ENCODE results near the gene TBC1D1.

TBC1D1 gene

DNA sequence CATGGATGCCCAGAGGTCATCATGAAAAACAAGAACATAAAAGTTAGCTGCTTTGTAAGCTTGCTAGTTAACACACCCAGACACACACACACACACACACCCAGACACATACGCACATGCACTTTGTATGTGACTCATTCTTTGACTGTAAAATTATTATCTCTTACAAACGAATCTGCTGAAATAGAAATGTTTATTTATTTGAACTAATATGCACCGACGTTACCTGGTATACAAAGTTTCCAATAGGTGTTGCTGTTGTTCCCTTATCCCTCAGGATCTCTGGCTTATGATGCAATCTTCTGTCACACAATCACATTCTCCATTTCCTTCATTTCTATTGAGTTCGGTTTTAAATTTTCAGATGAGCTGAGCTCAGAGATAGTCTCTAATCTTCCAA, 278.6 kb downstream of the TBC1D1 start:
- no peak for DNase-seq (ENCODE audit: low read depth)

DNA sequence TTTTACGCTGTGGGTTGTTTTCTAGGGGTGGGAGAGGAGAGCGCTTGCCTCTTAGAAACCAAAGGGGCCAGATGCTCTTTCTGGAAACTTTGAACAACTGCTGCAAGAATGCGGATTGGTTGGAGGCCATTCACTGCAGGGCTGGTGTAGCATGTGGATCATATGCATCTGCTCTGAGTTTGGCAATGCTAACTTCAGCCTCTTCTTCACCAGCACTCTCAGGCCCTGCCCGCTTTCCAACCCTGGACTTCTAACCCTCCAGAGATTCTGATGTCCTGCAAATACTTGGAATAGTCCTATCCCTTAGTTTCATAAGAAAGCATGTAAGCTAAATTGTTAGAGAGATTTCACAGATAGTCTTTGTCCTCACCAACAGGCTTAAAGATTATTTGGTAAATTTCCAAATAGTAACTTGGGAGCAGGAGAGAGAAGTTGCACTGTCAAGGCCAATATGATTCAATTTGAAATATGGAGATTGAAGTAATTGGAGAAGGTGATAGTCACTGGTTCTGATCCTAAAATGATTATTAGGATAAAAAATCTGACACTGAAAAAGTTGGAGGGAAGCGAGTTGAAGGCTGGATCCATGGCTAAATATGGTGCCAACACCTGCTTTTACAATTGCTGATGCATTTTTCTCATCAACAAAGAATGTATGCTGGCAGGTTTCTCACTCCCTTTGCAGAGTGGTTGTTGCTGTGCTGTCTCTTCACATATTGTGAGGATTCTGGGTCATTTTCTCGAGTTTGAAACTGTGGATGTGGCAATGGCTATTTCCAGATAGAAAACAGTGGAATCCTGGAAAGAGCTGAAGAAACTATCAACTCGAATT, 279.7 kb downstream of the TBC1D1 start:
- DNase-seq (ENCODE audit: low read depth) = no peak

DNA sequence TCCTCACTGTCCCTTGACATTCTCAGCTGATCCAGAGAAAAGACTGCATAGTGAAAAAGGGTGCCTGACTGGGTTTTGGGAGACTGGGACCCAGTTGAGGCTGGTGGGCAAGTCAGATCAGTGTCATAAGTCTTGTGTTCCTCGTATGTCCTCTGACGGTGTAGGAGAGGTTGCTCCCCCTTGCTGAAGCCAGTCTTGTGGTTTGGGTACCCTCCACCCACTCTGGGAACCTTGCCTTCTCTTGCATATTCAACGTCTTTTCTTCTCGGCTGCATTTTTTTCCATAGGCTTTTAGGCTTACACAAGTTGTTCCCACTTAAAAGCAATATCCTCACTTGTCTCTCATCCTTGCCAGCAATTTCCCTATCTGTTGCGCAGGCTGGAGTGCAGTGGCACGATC, 281.2 kb downstream of the TBC1D1 start:
- no peak for DNase-seq (ENCODE audit: low read depth)

DNA sequence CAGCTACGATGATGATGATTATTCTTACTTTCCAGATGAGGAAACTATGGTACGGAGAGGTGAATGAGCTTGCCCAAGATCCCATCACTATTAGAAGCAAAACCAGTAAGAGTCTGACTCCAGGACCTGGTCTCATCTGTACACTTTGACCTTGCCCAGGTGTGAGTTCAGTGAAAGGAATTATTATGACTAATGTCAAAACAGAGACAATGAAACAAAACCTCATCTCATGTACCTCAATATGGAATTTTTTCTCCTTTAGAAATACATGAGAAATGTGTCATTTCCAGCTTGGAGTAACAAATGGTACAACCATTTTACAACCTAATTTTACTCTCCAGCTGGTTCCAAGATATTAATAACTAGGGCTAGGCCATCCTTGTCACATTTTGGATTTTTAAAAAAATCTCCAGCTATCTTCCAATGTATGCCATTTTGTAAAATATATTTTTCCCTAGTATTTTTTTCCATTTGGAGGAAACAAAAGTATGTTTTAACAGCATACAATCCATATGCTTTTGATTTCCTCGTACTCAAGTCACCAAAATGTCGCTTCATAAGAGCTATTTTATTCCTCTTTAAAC, 283.1 kb downstream of the TBC1D1 start:
- no peak for DNase-seq (ENCODE audit: low read depth)

DNA sequence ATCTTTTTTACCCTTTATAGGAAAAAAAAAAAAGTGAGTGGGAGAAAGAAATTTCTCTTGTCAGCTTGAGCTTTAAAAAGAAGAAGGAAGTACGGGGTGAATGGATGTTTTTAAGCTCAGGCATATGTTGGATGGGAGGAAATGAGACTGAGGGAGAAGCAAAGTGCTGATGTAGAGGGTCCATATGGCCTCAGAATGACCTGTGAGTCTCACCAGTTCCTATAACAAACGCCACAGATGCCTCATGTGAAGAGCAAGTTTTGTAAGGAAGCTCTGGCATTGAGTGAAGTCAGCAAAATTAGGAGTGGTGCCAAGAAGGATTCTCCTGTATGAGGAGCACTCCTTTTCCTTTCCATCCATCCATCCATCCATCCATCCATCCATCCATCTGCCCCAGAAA, 283.9 kb downstream of the TBC1D1 start:
- DNase-seq (ENCODE audit: low read depth) = no peak

DNA sequence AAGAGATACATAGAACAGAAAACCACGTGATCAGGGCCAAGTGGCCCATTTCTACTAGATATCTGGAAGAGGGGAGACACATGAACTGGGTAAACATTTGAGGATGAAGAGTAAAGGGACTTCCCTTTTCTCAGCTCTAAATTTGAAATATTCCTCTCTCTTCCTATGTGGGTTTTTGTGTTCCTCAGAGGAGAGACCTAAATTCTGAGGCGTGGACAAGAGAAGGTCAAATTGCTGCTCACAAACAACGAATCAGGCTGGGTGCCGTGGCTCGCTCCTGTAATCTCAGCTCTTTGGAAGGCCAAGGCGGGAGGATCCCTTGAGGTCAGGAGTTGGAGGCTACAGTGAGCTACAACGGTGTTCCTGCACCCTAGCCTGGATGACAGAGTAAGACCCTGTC, 285.3 kb downstream of the TBC1D1 start:
- no peak for DNase-seq (ENCODE audit: low read depth)

DNA sequence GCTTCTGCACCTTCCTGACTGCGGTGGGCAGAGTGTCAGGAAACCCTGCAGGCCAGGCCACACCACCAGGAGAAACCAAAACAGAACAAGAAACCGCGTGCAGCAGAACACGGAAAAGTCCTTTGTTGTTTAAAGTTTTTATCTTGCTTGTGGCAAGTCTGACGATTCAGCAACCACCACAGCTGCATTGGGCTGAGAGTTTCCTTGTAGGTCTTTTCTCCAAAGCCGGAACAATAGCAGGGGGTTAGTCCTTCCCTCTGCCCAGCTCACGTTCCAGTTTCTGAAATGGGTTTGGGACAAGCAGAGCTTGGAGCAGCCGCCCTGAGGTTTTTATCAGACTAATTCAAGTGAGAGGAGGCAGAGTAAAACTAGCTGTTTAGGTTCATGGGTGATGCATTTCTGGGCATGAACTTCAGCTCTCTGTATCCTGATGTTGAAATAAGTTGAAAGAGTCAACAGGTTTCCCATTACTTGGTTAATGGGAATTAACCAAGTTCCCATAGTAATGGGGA, 286.2 kb downstream of the TBC1D1 start:
- peak; percentile 28 for DNase-seq (ENCODE audit: low read depth)

DNA sequence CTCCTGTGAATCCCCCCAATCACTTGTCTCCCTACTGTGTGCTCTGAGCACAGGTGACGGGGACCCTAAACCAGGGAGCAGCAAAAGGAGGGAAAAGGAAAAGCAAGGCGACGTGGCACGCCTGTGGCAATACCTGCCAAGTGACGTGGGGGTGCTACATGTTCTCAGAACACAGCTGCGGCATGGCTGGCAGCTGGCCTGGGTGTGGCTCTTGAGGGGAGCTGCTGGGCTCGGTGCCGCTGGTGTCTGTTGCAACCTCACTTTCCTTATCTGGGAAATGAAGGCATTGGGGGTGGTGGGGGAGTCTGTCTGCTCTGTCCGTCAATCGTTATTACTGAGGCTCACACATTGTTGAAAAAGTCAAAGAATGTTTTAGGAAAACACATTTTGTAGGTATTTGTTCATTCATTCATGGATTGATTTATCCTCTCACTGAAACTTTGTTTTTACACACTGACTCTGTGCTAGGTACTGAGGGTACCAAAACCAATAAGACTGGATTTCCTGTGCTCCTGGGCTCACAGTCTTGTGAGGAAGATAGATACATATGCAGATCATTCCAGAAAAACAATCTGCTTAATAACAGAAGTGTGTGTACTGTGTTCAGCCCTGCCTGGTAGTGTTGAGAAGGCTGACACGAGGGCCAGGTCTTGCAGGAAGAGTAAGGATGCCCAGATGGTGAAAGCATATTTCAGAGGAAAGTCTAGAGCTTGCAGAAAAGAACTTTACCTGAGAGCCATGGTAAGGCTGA, 286.9 kb downstream of the TBC1D1 start:
- DNase-seq (ENCODE audit: low read depth) = no peak

DNA sequence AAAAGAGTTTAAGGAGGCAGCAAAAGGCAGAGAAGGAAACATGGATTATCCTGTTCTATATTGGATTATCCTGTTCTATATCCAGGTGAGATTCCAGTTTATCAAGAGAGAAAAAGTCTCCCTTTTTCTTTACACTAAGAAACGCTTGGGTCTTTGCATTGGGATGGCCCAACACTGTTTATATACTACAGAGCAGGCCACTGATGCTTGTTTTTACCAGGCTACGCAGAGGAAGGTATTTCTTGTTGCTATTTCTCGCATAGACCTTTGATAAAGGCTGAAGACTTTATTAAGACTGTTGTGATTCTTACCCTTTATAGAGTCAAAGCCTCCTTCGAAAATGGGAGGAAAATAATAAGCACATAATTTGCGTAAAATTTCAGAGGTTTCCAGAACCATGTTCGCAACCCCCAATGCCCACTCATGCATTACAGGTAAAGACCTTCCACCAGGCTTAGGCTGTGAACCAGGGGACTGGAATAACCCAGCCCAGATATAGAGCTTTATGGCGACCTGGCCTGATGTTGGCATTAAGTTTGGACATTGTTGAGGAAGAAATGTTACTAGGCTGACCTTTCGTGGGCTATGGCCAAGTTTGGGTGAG, 287.6 kb downstream of the TBC1D1 start:
- no peak for DNase-seq (ENCODE audit: low read depth)

DNA sequence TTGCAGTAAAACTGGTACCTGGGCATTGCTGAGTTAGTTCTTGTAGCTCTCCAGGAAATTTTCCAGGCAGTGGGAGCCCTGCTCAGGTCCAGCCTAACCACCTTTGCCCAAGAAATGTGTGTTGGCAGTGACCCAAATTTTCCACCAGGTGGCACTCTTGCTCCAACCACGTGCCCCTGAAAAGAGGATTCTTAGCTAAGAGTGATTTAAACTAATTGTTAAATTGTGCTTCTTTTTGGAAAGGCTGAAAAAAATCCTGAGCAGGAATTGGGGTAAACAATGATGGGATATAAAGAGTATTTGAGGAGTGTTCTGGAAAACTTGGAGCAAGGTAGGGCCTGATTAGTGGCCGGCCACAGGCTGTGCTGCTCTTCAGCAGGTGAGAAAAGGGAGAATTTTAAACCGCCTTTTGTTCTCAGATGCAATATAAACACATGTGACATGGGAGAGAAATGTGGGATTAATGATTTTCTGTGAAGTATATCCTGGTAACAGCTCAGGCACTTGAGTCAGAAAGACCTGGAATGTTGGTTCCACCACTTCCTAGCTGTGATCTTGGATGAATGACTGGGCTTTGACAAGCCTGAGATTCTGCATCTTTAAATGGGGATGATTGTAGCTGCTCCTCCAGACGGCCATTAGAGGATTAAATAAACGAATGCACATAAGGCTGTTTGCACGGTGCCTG, 288.9 kb downstream of the TBC1D1 start:
- peak; percentile 55 for DNase-seq (ENCODE audit: low read depth)

DNA sequence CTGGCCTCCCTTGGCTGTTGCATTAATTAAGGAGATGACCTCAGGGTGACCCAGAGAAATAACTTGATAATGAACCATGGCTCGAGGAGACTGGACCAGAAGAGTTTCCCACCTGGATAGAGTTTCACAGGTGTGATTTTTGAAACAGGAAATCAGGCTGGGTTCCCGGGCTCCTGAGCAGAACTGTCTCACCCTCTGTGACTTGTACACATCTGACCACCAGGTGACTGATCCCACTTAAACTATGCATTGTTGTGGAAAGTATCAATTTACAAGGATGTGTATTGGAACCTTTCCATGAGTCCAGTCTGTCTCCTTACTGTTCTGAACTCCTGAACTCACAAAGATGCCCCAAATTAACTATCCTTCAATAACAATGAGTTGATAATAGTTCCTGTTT, 289.6 kb downstream of the TBC1D1 start:
- no peak for DNase-seq (ENCODE audit: low read depth)

DNA sequence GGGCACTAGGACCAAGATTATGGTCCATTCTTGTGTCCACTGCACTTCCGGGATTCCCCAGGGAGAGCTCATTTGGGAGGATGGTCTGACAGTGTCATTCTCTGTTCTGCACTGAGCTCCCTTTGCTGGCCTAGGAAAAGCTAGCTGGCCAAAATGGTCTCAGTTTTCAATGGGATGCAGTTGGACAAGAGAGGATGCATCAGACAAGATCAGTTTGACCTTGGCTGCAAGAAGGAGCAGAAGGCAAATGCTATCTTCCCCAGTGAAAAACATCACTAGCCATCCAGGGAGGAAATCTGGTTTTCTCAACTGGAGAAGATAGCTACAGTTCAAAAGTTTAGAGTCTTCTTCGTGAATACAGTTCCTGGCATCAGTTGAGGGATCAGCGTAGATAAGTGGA, 290.4 kb downstream of the TBC1D1 start:
- no peak for DNase-seq (ENCODE audit: low read depth)

DNA sequence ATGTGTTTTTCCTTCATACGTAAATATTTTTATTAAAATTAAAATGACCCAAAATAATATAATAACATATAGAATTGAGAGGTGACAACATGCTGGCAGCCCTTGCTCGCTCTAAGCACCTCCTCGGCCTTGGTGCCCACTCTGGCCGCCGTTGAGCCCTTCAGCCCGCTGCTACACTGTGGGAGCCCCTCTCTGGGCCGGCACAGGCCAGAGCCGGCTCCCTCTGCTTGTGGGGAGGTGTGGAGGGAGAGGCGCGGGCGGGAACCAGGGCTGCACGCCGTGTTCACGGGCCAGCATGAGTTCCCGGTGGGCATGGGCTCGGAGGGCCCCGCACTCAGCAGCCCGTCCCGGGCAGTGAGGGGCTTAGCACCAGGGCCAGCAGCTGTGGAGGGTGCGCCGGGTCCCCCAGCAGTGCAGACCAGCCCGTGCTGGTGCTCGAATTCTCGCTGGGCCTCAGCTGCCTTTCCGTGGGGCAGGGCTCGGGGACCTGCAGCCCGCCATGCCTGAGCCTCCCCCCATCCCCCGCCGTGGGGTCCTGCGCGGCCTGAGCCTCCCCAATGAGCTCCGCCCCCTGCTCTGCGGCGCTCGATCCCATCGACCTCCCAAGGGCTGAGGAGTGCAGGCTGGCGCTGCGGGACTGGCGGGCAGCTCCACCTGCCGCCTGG, 291.6 kb downstream of the TBC1D1 start:
- DNase-seq (ENCODE audit: low read depth) = no peak

DNA sequence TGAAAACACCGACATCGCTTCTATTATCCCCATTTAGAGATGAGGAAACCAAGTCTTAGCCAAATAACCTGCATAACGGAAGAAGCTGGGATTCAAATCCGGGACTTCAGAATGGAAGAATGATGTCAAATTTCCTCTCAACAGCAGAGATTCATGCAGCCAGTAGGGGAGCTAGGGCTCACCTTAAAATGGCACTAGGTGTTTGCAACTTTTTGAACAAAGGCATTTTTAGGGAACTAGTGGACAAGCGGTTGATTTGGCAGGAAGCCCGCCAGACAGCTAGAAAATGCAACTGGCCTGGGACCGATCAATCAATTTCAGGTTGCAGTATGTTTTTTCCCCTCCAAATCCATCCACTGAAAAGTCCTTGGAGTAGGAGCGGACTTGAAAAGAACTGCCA, 293.5 kb downstream of the TBC1D1 start:
- DNase-seq (ENCODE audit: low read depth) = no peak

DNA sequence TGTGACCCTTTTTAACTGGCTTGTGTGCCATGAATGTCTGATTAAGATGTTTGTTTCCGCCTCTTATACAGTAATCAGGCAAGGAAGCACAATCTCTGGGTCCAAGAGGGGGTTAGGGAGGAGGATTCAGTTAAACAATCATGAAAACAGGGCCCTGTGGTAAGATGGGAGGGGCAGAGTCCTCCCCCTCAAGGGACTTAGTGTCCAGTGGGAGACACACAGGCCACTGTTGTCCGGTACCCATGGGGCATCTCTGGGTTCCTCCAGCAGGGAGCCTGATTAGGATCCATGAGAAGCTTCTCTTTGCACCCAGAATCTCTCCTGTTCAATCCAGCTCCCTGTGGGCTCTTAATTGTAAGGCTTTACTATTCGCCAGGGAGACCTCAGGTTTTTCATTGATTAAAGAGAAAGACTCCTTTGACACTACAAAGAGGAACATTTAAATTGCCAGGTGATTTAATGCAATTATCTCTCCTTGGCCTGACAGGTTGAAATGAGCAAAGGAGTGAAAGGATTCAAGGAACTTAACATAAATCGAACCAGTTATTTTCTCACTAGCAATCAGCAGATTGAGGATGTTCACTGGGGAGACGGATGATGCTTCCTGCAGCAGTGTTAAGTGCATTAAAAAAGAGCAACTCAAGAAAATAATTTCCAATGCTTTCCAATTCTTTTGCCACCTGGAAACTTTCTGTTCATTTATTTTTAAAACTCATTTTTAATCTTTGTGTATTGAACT, 294.7 kb downstream of the TBC1D1 start:
- no peak for DNase-seq (ENCODE audit: low read depth)

DNA sequence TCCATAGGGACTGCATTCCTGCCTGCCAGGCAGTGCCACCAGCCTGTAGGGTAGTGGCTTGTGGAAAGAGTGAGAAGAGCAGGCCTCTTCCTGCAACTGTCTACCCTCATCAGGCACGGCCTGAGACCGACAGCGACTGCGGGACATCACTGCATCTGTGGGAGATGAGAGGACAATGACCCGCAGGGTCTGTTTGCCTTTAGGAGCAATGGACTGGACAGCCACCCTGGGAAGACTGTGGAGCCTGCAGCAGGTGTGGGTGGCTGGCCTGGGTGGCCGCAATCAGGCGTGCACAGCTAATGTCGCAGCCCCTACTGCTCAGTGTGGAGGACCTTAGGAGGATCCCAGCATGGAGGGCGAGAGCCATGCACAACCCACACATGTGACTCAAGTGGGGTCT, 297.3 kb downstream of the TBC1D1 start:
- DNase-seq (ENCODE audit: low read depth) = no peak

DNA sequence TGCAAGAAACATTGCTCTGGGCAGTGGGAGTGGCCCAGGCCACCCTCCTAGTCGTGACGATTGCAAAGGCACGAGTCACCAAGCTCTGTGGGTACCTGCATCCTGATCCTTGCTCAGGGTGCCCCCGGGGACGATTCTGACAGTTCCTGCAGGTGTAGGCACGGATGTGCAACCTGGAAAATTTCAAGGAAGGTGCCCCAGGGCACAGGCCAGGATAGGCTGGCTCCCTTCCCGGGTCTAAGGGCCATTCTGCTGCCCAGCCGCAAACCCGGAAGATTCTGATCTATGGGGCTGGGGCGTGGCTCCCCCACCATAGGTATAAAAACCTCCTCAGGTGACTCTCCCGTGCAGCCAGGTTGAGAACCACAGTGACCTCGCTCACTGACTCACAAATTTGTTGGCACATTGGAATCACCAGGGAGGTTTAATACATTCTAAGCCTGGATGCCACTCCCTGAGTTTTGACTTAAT, 297.8 kb downstream of the TBC1D1 start:
- no peak for DNase-seq (ENCODE audit: low read depth)
